CD14-positive monocyte (primary cell): ENCODE results near the gene KCTD2. TPM values are rescaled to one million over a fixed set of nuclear protein-coding genes. Genes with fewer than 3 reads are reported as not detected.
"Not testable (repeated sequence)": the region's sequence is repeated elsewhere in the genome, so short reads cannot be mapped to it uniquely, and the experiment has no call there.

Source experiments
- DNase-seq, 3 donors: peaks; one replicate each; pipeline ENCODE4 v3.0.0-alpha.2; 2011 to 2022
- H2AFZ ChIP-seq: 2 replicates; pipeline ENCODE4 v1.6.0; 2012; ENCODE audit warnings: mild to moderate bottlenecking, low read depth, low read length, inconsistent platforms; ENCODE audit not compliant: insufficient read depth, poor library complexity, severe bottlenecking
- H3K27ac ChIP-seq, 2 donors: 1 replicate in 1 of 2; 2 replicates in 1 of 2; pipeline ENCODE4 v1.5.1; 2012 to 2013; ENCODE audit warnings: low read length in 2 of 2, control low read depth in 1 of 2, inconsistent platforms in 1 of 2, low read depth in 1 of 2, mild to moderate bottlenecking in 1 of 2
- H3K27me3 ChIP-seq, 2 donors: one replicate each; pipeline versions ENCODE4 v1.6.0 to v1.6.1; 2011 to 2013; ENCODE audit warnings: low read length in 2 of 2; ENCODE audit not compliant: control insufficient read depth in 2 of 2, insufficient read depth in 2 of 2
- H3K36me3 ChIP-seq, 2 donors: replicated peaks in 1 of 2; 1 replicate in 1 of 2; 2 replicates in 1 of 2; pipeline versions ENCODE4 v1.5.1 to v1.6.1; 2012 to 2013; ENCODE audit warnings: low read length in 2 of 2, control low read depth in 1 of 2, inconsistent platforms in 1 of 2, mild to moderate bottlenecking in 1 of 2; ENCODE audit not compliant: insufficient read depth in 2 of 2, control insufficient read depth in 1 of 2
- H3K4me1 ChIP-seq, 2 donors: 1 replicate in 1 of 2; 2 replicates in 1 of 2; pipeline versions ENCODE4 v1.5.1 to v1.6.1; 2012 to 2013; ENCODE audit warnings: low read length in 2 of 2, control low read depth in 1 of 2, inconsistent platforms in 1 of 2, mild to moderate bottlenecking in 1 of 2, moderate library complexity in 1 of 2; ENCODE audit not compliant: insufficient read depth in 2 of 2, control insufficient read depth in 1 of 2
- H3K4me2 ChIP-seq: replicated peaks from 2 replicates; pipeline ENCODE3; 2012; ENCODE audit warnings: low read length, moderate library complexity, mild to moderate bottlenecking; ENCODE audit not compliant: poor library complexity, severe bottlenecking; ENCODE audit errors: extremely low read depth
- H3K4me3 ChIP-seq, 3 experiments: fragments of 200-600 bp in 1 of 3; sonication (generic) in 1 of 3; replicated peaks in 1 of 3; 1 replicate in 2 of 3; 2 replicates in 1 of 3; pipeline ENCODE4 v1.5.1; 2011 to 2013; ENCODE audit warnings: low read length in 3 of 3, mild to moderate bottlenecking in 3 of 3, control low read depth in 2 of 3, low read depth in 2 of 3, inconsistent platforms in 1 of 3, moderate library complexity in 1 of 3
- H3K79me2 ChIP-seq: 2 replicates; pipeline ENCODE4 v1.6.0; 2012; ENCODE audit warnings: mild to moderate bottlenecking, control low read depth, inconsistent platforms, low read length, moderate library complexity; ENCODE audit not compliant: insufficient read depth
- H3K9ac ChIP-seq: 2 replicates; pipeline ENCODE4 v1.6.0; 2017; ENCODE audit warnings: low read length, mild to moderate bottlenecking; ENCODE audit not compliant: insufficient read depth, poor library complexity, severe bottlenecking
- H3K9me3 ChIP-seq, 2 donors: replicated peaks in 1 of 2; 1 replicate in 1 of 2; 2 replicates in 1 of 2; pipeline versions ENCODE4 v1.5.1 to v1.6.1; 2012 to 2013; ENCODE audit warnings: low read length in 2 of 2, control low read depth in 1 of 2; ENCODE audit not compliant: control insufficient read depth in 1 of 2, insufficient read depth in 1 of 2
- H4K20me1 ChIP-seq: 2 replicates; pipeline ENCODE4 v1.6.0; 2012; ENCODE audit warnings: mild to moderate bottlenecking, low read length, control low read depth, moderate library complexity; ENCODE audit not compliant: insufficient read depth
- H3K27ac Mint-ChIP-seq, 7 donors: one replicate each; pipeline ENCODE4 v1.8.0; 2020; ENCODE audit warnings: mild to moderate bottlenecking in 7 of 7, mixed read lengths in 7 of 7, moderate library complexity in 6 of 7, inconsistent platforms in 2 of 7
- H3K27me3 Mint-ChIP-seq, 3 donors: one replicate each; pipeline ENCODE4 v1.8.0; 2021 to 2022; ENCODE audit warnings: low read depth in 3 of 3, mild to moderate bottlenecking in 3 of 3, mixed read lengths in 3 of 3, moderate library complexity in 3 of 3, inconsistent platforms in 1 of 3
- H3K36me3 Mint-ChIP-seq, 2 donors: one replicate each; pipeline ENCODE4 v1.8.0; 2020; ENCODE audit warnings: mixed read lengths in 2 of 2, inconsistent platforms in 1 of 2, mild to moderate bottlenecking in 1 of 2
- H3K4me1 Mint-ChIP-seq: one replicate; pipeline ENCODE4 v1.8.0; 2020; ENCODE audit warnings: mild to moderate bottlenecking, mixed read lengths
- H3K4me3 Mint-ChIP-seq, 2 donors: one replicate each; pipeline ENCODE4 v1.8.0; 2020; ENCODE audit warnings: mild to moderate bottlenecking in 2 of 2, mixed read lengths in 2 of 2, moderate library complexity in 1 of 2
- H3K9me3 Mint-ChIP-seq, 7 donors: one replicate each; pipeline ENCODE4 v1.8.0; 2020 to 2022; ENCODE audit warnings: mixed read lengths in 7 of 7, mild to moderate bottlenecking in 6 of 7, moderate library complexity in 6 of 7, inconsistent platforms in 2 of 7
- CTCF ChIP-seq: fragments of 200-600 bp; IDR thresholded peaks from one replicate; pipeline ENCODE4 v1.8.0; 2022; ENCODE audit warnings: antibody characterized with exemption, mild to moderate bottlenecking
- WGBS: methylation state at CpG from one replicate; pipeline ENCODE4 v1.1.5; 2013; ENCODE audit warnings: missing lambda C conversion rate; ENCODE audit not compliant: insufficient coverage; 5-methylcytosine and 5-hydroxymethylcytosine counted together
- intact Hi-C, 2 donors: fragments of 100-400 bp; cut with micrococcal nuclease; formaldehyde crosslinking; loops; one replicate each; pipeline versions ENCODE4 v1.15.0 to v1.15.1; 2023
- polyA plus RNA-seq, 3 donors: library from polyadenylated mRNA; depleted of rRNA in 1 of 3; unstranded in 2 of 3; stranded (reverse) in 1 of 3; fragments of 300-500 nt in 2 of 3; fragments of >200 nt in 1 of 3; fragmentation: Illumina TruSeq in 2 of 3; gene quantifications; 1 replicate in 2 of 3; 2 replicates in 1 of 3; pipeline ENCODE4 v1.2.3, GENCODE V29; 2012 to 2021

Gene KCTD2
- polyA plus RNA-seq, 3 donors = 2.8 to 17.0 (median 2.9) TPM

GRCh38 chr17:75072909-75073308, 25.9 kb downstream of the KCTD2 start:
- H3K79me2 ChIP-seq, H3K9ac ChIP-seq, H3K27me3 ChIP-seq, H3K36me3 Mint-ChIP-seq, H3K9me3 Mint-ChIP-seq, H3K4me3 ChIP-seq, H3K27ac Mint-ChIP-seq, H3K27me3 Mint-ChIP-seq, intact Hi-C loops, DNase-seq, H4K20me1 ChIP-seq, H2AFZ ChIP-seq, H3K27ac ChIP-seq, H3K36me3 ChIP-seq, H3K4me2 ChIP-seq, H3K4me3 Mint-ChIP-seq, H3K9me3 ChIP-seq: not testable (repeated sequence)
- H3K4me1 Mint-ChIP-seq = peaks cover 34% of the 10 kb centered on the region
- whole genome bisulfite sequencing = 100% methylated on average over 3 of the region's 5 CpGs
- peaks cover 28 to 30% of the 10 kb centered on the region in 2 donors for H3K4me1 ChIP-seq

GRCh38 chr17:75073618-75074047, 26.6 kb downstream of the KCTD2 start:
- intact Hi-C loops = no loop called here
- no peaks in the 10 kb centered on the region for H3K79me2 ChIP-seq
- H3K36me3 Mint-ChIP-seq = no peaks in the 10 kb centered on the region
- no peaks in the 10 kb centered on the region for H3K27me3 Mint-ChIP-seq
- H3K4me2 ChIP-seq = no peak overlapping the region
- no peaks in the 10 kb centered on the region for H3K9me3 ChIP-seq
- H4K20me1 ChIP-seq = no peaks in the 10 kb centered on the region
- 92% methylated on average over 5 of the region's 5 CpGs for WGBS
- TF ChIP-seq CTCF = no peak
- H3K36me3 ChIP-seq = no peaks in the 10 kb centered on the region
- H3K27ac Mint-ChIP-seq = no peak overlapping the region
- no peak overlapping the region for H3K4me3 ChIP-seq
- H3K27me3 ChIP-seq = no peaks in the 10 kb centered on the region
- H3K9me3 Mint-ChIP-seq = no peaks in the 10 kb centered on the region
- no peak overlapping the region for H3K9ac ChIP-seq
- H3K27ac ChIP-seq = no peak overlapping the region
- no peak overlapping the region for H3K4me3 Mint-ChIP-seq
- H3K4me1 Mint-ChIP-seq = peaks cover 39% of the 10 kb centered on the region
- H2AFZ ChIP-seq = no peak overlapping the region
- H3K4me1 ChIP-seq = peaks cover 35 to 38% of the 10 kb centered on the region in 2 donors
- DNase-seq = no peak
